ENCODE measurements around the gene FXYD3. TPM values are rescaled to one million over a fixed set of nuclear protein-coding genes. Genes with fewer than 3 reads are reported as not detected.
A peak's percentile ranks its signal among the peaks of the same experiment; 100 is the strongest.

The FXYD3 gene
- total and polyA plus RNA-seq, 2 of the 13 experiments (the other 11 are each of a cell fraction or from before 2014, with no cell fraction given) = 4.9 TPM; not detected in 1

DNA sequence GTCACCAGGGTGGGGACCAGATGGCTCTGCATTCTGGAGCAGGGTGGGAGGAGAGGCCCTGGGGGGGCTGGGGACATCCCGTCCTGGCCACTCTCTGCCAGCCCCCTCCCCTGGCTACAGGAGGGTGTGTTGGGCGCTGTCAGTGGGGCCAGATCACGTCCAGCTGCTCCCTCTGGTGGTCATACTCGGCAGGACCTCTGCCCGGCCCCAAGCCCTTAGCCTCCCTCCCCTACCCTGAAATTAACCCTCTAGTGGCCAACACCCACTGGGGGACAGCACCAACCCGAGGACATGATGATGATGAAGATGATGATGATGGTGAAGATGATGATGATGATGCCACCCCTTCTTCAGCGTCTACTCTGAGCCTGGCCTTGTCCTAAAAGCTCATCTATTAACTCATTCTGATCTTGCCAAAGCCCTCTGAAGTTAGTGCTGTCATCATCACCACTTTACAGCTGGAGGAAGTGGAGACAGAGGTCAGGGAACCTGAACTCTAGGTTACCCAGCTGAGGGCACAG lies 19.8 kb downstream of the FXYD3 start (continued):
- TF ChIP-seq, protein P1, sequence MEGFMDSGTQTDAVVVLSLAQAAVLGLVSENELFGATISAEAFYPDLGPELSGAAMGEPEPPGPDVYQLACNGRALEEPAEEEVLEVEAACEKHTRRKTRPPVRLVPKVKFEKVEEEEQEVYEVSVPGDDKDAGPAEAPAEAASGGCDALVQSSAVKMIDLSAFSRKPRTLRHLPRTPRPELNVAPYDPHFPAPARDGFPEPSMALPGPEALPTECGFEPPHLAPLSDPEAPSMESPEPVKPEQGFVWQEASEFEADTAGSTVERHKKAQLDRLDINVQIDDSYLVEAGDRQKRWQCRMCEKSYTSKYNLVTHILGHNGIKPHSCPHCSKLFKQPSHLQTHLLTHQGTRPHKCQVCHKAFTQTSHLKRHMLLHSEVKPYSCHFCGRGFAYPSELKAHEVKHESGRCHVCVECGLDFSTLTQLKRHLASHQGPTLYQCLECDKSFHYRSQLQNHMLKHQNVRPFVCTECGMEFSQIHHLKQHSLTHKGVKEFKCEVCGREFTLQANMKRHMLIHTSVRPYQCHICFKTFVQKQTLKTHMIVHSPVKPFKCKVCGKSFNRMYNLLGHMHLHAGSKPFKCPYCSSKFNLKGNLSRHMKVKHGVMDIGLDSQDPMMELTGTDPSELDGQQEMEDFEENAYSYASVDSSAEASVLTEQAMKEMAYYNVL (CRISPR knock-in tag; IDR thresholded peaks at IDR 0.05; ENCODE audit: borderline replicate concordance) = no peak
- TF ChIP-seq, protein P2, sequence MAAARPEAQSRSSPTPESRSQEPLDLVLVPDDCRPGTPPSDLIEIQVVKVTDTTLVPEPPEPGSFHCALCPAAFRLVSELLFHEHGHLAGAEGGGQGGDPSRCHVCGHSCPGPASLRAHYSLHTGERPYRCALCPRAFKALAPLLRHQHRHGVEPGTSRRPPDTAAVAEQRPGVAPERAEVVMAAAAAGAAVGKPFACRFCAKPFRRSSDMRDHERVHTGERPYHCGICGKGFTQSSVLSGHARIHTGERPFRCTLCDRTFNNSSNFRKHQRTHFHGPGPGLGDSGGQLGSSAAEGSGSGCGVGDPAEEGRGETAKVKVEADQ (CRISPR knock-in tag; IDR thresholded peaks at IDR 0.05; ENCODE audit: borderline replicate concordance) = peak; percentile 52; the same call in 1 of the 2 replicates
- TF ChIP-seq, protein P3, sequence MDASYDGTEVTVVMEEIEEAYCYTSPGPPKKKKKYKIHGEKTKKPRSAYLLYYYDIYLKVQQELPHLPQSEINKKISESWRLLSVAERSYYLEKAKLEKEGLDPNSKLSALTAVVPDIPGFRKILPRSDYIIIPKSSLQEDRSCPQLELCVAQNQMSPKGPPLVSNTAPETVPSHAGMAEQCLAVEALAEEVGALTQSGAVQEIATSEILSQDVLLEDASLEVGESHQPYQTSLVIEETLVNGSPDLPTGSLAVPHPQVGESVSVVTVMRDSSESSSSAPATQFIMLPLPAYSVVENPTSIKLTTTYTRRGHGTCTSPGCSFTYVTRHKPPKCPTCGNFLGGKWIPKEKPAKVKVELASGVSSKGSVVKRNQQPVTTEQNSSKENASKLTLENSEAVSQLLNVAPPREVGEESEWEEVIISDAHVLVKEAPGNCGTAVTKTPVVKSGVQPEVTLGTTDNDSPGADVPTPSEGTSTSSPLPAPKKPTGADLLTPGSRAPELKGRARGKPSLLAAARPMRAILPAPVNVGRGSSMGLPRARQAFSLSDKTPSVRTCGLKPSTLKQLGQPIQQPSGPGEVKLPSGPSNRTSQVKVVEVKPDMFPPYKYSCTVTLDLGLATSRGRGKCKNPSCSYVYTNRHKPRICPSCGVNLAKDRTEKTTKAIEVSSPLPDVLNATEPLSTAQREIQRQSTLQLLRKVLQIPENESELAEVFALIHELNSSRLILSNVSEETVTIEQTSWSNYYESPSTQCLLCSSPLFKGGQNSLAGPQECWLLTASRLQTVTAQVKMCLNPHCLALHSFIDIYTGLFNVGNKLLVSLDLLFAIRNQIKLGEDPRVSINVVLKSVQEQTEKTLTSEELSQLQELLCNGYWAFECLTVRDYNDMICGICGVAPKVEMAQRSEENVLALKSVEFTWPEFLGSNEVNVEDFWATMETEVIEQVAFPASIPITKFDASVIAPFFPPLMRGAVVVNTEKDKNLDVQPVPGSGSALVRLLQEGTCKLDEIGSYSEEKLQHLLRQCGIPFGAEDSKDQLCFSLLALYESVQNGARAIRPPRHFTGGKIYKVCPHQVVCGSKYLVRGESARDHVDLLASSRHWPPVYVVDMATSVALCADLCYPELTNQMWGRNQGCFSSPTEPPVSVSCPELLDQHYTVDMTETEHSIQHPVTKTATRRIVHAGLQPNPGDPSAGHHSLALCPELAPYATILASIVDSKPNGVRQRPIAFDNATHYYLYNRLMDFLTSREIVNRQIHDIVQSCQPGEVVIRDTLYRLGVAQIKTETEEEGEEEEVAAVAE (CRISPR knock-in tag; IDR thresholded peaks at IDR 0.05; ENCODE audit: borderline replicate concordance) = 0 out of 2 replicates have a peak, but pooled peaks have one; percentile 38
- TF ChIP-seq, protein P4, sequence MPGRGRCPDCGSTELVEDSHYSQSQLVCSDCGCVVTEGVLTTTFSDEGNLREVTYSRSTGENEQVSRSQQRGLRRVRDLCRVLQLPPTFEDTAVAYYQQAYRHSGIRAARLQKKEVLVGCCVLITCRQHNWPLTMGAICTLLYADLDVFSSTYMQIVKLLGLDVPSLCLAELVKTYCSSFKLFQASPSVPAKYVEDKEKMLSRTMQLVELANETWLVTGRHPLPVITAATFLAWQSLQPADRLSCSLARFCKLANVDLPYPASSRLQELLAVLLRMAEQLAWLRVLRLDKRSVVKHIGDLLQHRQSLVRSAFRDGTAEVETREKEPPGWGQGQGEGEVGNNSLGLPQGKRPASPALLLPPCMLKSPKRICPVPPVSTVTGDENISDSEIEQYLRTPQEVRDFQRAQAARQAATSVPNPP (CRISPR knock-in tag; IDR thresholded peaks at IDR 0.05) = no peak
- no peak for TF ChIP-seq ZNF839 (CRISPR knock-in tag; IDR thresholded peaks at IDR 0.05; ENCODE audit: borderline replicate concordance)
- no peak for TF ChIP-seq ATM (IDR thresholded peaks at IDR 0.05; ENCODE audit: borderline replicate concordance)
- TF ChIP-seq, protein P5, sequence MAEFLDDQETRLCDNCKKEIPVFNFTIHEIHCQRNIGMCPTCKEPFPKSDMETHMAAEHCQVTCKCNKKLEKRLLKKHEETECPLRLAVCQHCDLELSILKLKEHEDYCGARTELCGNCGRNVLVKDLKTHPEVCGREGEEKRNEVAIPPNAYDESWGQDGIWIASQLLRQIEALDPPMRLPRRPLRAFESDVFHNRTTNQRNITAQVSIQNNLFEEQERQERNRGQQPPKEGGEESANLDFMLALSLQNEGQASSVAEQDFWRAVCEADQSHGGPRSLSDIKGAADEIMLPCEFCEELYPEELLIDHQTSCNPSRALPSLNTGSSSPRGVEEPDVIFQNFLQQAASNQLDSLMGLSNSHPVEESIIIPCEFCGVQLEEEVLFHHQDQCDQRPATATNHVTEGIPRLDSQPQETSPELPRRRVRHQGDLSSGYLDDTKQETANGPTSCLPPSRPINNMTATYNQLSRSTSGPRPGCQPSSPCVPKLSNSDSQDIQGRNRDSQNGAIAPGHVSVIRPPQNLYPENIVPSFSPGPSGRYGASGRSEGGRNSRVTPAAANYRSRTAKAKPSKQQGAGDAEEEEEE (CRISPR knock-in tag; IDR thresholded peaks at IDR 0.05; ENCODE audit: borderline replicate concordance) = no peak
- TF ChIP-seq MIER3 (CRISPR knock-in tag; IDR thresholded peaks at IDR 0.05; ENCODE audit: borderline replicate concordance) = peak; percentile 61; the same call in 1 of the 2 replicates
- TF ChIP-seq ZMYM3 (CRISPR knock-in tag; IDR thresholded peaks at IDR 0.05) = peak; percentile 55; the same call in 1 of the 2 replicates
- TF ChIP-seq, protein P6, sequence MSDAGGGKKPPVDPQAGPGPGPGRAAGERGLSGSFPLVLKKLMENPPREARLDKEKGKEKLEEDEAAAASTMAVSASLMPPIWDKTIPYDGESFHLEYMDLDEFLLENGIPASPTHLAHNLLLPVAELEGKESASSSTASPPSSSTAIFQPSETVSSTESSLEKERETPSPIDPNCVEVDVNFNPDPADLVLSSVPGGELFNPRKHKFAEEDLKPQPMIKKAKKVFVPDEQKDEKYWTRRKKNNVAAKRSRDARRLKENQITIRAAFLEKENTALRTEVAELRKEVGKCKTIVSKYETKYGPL (CRISPR knock-in tag; IDR thresholded peaks at IDR 0.05) = no peak
- TF ChIP-seq NR1H2 (CRISPR knock-in tag; IDR thresholded peaks at IDR 0.05; ENCODE audit: borderline replicate concordance, low read depth) = no peak
- TF ChIP-seq ZSCAN29 (CRISPR knock-in tag; conservative IDR thresholded peaks at IDR 0.05) = no peak
- no peak for TF ChIP-seq ZNF713 (CRISPR knock-in tag; IDR thresholded peaks at IDR 0.05)
- no peak for TF ChIP-seq TBL1XR1 (IDR thresholded peaks at IDR 0.05; ENCODE audit: borderline replicate concordance, low read length, partially characterized antibody)
- no peak for TF ChIP-seq AGO2 (optimal IDR thresholded peaks at IDR 0.05; ENCODE audit: low read depth, low read length)
- TF ChIP-seq, protein P7, sequence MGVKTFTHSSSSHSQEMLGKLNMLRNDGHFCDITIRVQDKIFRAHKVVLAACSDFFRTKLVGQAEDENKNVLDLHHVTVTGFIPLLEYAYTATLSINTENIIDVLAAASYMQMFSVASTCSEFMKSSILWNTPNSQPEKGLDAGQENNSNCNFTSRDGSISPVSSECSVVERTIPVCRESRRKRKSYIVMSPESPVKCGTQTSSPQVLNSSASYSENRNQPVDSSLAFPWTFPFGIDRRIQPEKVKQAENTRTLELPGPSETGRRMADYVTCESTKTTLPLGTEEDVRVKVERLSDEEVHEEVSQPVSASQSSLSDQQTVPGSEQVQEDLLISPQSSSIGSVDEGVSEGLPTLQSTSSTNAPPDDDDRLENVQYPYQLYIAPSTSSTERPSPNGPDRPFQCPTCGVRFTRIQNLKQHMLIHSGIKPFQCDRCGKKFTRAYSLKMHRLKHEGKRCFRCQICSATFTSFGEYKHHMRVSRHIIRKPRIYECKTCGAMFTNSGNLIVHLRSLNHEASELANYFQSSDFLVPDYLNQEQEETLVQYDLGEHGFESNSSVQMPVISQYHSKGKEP (CRISPR knock-in tag; IDR thresholded peaks at IDR 0.05) = no peak
